IMR-90 (cell line): ENCODE measurements around the gene TFAP2B. TPM values are rescaled to one million over a fixed set of nuclear protein-coding genes. Genes with fewer than 3 reads are reported as not detected.
A peak's percentile ranks its signal among the peaks of the same experiment; 100 is the strongest.

Source experiments
- ATAC-seq: fragments of 200-7000 bp; cut with Tn5 transposase; 2 replicates; pipeline ENCODE4 v1.9.1; 2020; ENCODE audit warnings: low read depth, mild to moderate bottlenecking, moderate library complexity
- BruUV-seq: library from RNA; stranded (reverse); fragments of 400-500 nt; replicated peaks from 2 replicates; lab custom pipeline; 2021; lab: Mats Ljungman, UMichigan
- CTCF ChIA-PET: fragments of 300-600 bp; formaldehyde crosslinking; extraction: SDS; loops from one replicate; lab custom pipeline; 2021; ENCODE audit warnings: antibody characterized with exemption; lab: Yijun Ruan, JAX
- POLR2A ChIA-PET: fragments of 300-600 bp; sonication (Branson Sonifier 250); formaldehyde crosslinking; loops from one replicate; lab custom pipeline; 2022; ENCODE audit warnings: antibody characterized with exemption; ENCODE audit not compliant: unreplicated experiment; lab: Charles Lee
- DNase-seq: peaks from one replicate; pipeline ENCODE4 v3.0.0; 2013
- H2AFZ ChIP-seq: replicated peaks from 2 replicates; pipeline ENCODE3; 2013; ENCODE audit warnings: low read length, mild to moderate bottlenecking; ENCODE audit not compliant: poor library complexity
- H2AK5ac ChIP-seq: 2 replicates; pipeline ENCODE4 v1.6.1; 2013; ENCODE audit warnings: low read depth, low read length, inconsistent platforms
- H2AK9ac ChIP-seq: replicated peaks from 2 replicates; pipeline ENCODE3; 2013; ENCODE audit warnings: mild to moderate bottlenecking, low read depth, low read length, moderate library complexity; ENCODE audit not compliant: poor library complexity
- H2BK120ac ChIP-seq: 2 replicates; pipeline ENCODE4 v1.6.1; 2013; ENCODE audit warnings: low read depth, low read length, inconsistent platforms
- H2BK15ac ChIP-seq: 3 replicates; pipeline ENCODE4 v1.6.1; 2013; ENCODE audit warnings: low read depth, low read length, inconsistent platforms
- H2BK20ac ChIP-seq: 2 replicates; pipeline ENCODE4 v1.6.1; 2013; ENCODE audit warnings: low read depth, mild to moderate bottlenecking, inconsistent platforms, low read length, moderate library complexity
- H2BK5ac ChIP-seq: 2 replicates; pipeline ENCODE4 v1.6.1; 2013; ENCODE audit warnings: mild to moderate bottlenecking, low read depth, low read length, inconsistent platforms; ENCODE audit not compliant: poor library complexity, severe bottlenecking
- H3K14ac ChIP-seq: replicated peaks from 2 replicates; pipeline ENCODE4 v1.6.1; 2013; ENCODE audit warnings: low read depth, low read length, inconsistent platforms
- H3K18ac ChIP-seq: 2 replicates; pipeline ENCODE4 v1.6.1; 2013; ENCODE audit warnings: low read depth, low read length, control low read depth
- H3K23ac ChIP-seq: 2 replicates; pipeline ENCODE4 v1.6.1; 2013; ENCODE audit warnings: low read depth, low read length, inconsistent platforms
- H3K27ac ChIP-seq: 2 replicates; pipeline ENCODE4 v1.5.1; 2013; ENCODE audit warnings: mild to moderate bottlenecking, control low read depth, low read length; ENCODE audit not compliant: insufficient read depth
- H3K27me3 ChIP-seq: 2 replicates; pipeline ENCODE4 v1.6.1; 2013; ENCODE audit warnings: low read length; ENCODE audit not compliant: control insufficient read depth, insufficient read depth
- H3K36me3 ChIP-seq: 2 replicates; pipeline ENCODE4 v1.6.1; 2013; ENCODE audit warnings: low read length, mixed read lengths; ENCODE audit not compliant: control insufficient read depth, insufficient read depth
- H3K4ac ChIP-seq: 2 replicates; pipeline ENCODE4 v1.6.1; 2013; ENCODE audit warnings: low read depth, low read length, inconsistent platforms
- H3K4me1 ChIP-seq: 2 replicates; pipeline ENCODE4 v1.6.1; 2013; ENCODE audit warnings: low read length, mixed read lengths; ENCODE audit not compliant: control insufficient read depth, insufficient read depth
- H3K4me2 ChIP-seq: 2 replicates; pipeline ENCODE4 v1.6.1; 2013; ENCODE audit warnings: low read depth, mild to moderate bottlenecking, control low read depth, low read length, moderate library complexity
- H3K4me3 ChIP-seq: 2 replicates; pipeline ENCODE4 v1.5.1; 2013; ENCODE audit warnings: low read depth, mild to moderate bottlenecking, control low read depth, low read length, moderate library complexity; ENCODE audit not compliant: insufficient read depth
- H3K56ac ChIP-seq: 2 replicates; pipeline ENCODE4 v1.6.1; 2013; ENCODE audit warnings: low read length, inconsistent platforms; ENCODE audit not compliant: insufficient read depth; ENCODE audit errors: extremely low read depth
- H3K79me1 ChIP-seq, 2 experiments: 2 replicates each; pipeline ENCODE4 v1.6.1; 2013; ENCODE audit warnings: low read length in 2 of 2, inconsistent platforms in 1 of 2, low read depth in 1 of 2
- H3K9ac ChIP-seq: 2 replicates; pipeline ENCODE4 v1.6.1; 2013; ENCODE audit warnings: low read depth, low read length, control low read depth
- H3K9me1 ChIP-seq: 2 replicates; pipeline ENCODE4 v1.6.1; 2013; ENCODE audit warnings: low read length, inconsistent platforms; ENCODE audit not compliant: insufficient read depth
- H3K9me3 ChIP-seq: 2 replicates; pipeline ENCODE4 v1.6.1; 2013; ENCODE audit warnings: low read length; ENCODE audit not compliant: control insufficient read depth, insufficient read depth
- H4K20me1 ChIP-seq: 2 replicates; pipeline ENCODE4 v1.6.1; 2013; ENCODE audit warnings: low read length, inconsistent platforms; ENCODE audit not compliant: insufficient read depth
- H4K5ac ChIP-seq: 2 replicates; pipeline ENCODE4 v1.6.1; 2013; ENCODE audit warnings: mild to moderate bottlenecking, low read depth, low read length, control low read depth
- H4K8ac ChIP-seq, 2 experiments: 2 replicates each; pipeline ENCODE4 v1.6.1; 2013; ENCODE audit warnings: low read depth in 2 of 2, low read length in 2 of 2, control low read depth in 1 of 2, inconsistent platforms in 1 of 2
- H4K91ac ChIP-seq: 2 replicates; pipeline ENCODE4 v1.6.1; 2013; ENCODE audit warnings: low read depth, low read length, inconsistent platforms; ENCODE audit not compliant: insufficient read depth
- MXI1 ChIP-seq: IDR thresholded peaks from 2 replicates; pipeline ENCODE4 v1.6.1; 2012; ENCODE audit warnings: low read depth, mild to moderate bottlenecking, low read length, moderate library complexity, borderline replicate concordance
- RAD21 ChIP-seq: IDR thresholded peaks from 2 replicates; pipeline ENCODE4 v1.6.1; 2012; ENCODE audit warnings: low read length, improper control_type of control experiment
- SMC3 ChIP-seq: fragments of 150-350 bp; IDR thresholded peaks from 2 replicates; pipeline ENCODE4 v1.6.1; 2016; ENCODE audit warnings: low read depth, mild to moderate bottlenecking, antibody characterized with exemption, low read length, moderate library complexity
- WGBS, 2 experiments: methylation state at CpG; one replicate each; pipeline versions ENCODE4 v1.1.5 to v1.1.7; 2013; ENCODE audit warnings: missing lambda C conversion rate in 2 of 2; ENCODE audit not compliant: insufficient read length in 1 of 2; ENCODE audit errors: extremely low coverage in 2 of 2; 5-methylcytosine and 5-hydroxymethylcytosine counted together
- dilution Hi-C: fragments of 300-500 bp; cut with HindIII; formaldehyde crosslinking; loops from one replicate; pipeline ENCODE4 v1.14.3; 2018; ENCODE audit warnings: low sequenced_read_pairs; ENCODE audit not compliant: unreplicated experiment
- in situ Hi-C: fragments of 300-500 bp; cut with MboI; formaldehyde crosslinking; loops from 3 replicates; pipeline ENCODE4 v1.14.3; 2019; ENCODE audit warnings: low sequenced_read_pairs, inconsistent platforms, mixed read lengths
- intact Hi-C: fragments of 100-400 bp; cut with micrococcal nuclease; formaldehyde crosslinking; loops from 2 replicates; pipeline ENCODE4 v1.10.0; 2022
- polyA plus RNA-seq, 3 experiments: library from polyadenylated mRNA; depleted of rRNA; stranded (reverse); fragments of >200 nt; gene quantifications; 2 replicates each; pipeline ENCODE4 v1.2.3, GENCODE V29; 2012; ENCODE audit warnings: low replicate concordance in 1 of 3
- total RNA-seq: library from RNA; depleted of rRNA; stranded (reverse); fragments of >200 nt; gene quantifications from 2 replicates; pipeline ENCODE4 v1.2.3, GENCODE V29; 2012
- TF ChIP-seq, protein P1 (sequence below): fragments of 150-350 bp; IDR thresholded peaks from 2 replicates; pipeline ENCODE4 v1.6.1; 2016; ENCODE audit warnings: low read depth, mild to moderate bottlenecking, low read length, moderate library complexity, borderline replicate concordance
- TF ChIP-seq, protein P2 (sequence below): conservative IDR thresholded peaks from 2 replicates; pipeline ENCODE4 v1.5.1; 2012; ENCODE audit warnings: mild to moderate bottlenecking, low read depth, low read length, improper control_type of control experiment

Gene TFAP2B
- total and polyA plus RNA-seq, 2 of the 4 experiments (the other 2 are of a cell fraction), result not detected

DNA sequence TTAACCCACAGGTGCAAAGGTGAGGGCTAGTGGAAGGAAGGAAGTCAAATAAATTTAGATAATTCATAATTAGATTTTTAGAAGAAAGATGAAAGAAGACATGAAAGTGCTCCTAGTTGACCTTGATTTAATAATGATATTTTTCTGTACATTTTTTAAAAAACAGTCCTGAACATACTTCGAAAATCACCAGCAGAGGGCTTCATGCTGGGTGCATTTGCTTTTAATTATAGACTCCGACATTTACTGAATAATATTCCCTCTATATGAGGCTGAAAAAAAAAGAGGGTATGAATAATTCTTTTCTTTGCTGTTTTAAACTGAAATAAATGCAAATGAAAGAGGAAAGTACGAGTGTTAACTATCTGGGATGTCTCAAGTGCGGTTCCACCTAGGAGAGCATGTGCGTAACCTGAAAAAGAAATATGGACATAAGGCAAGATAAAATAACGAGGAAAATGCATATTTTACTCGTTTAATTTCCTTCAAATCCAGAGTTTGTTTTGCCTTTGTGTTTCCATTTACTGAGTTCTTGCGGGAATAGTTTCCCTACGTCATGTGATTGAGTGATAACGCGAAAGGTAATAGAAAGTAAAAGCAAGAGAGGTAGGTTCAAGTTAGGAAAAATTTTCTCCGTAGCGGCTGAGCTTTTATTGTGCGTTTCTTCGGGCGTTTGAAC, 3.1 kb upstream of the TFAP2B start:
- H2BK20ac ChIP-seq, result no peak overlapping the region
- ChIA-PET POLR2A (no interaction called here), CTCF (no interaction called here)
- dilution Hi-C loops (no loop called here), in situ Hi-C loops (loop anchor here (25.0 kb wide), 1 partner anchor 1197 kb away; no protein-coding TSS in a partner anchor), intact Hi-C loops (loop anchor here (1.0 to 10.0 kb wide), 4 partner anchors 1039 to 1234 kb away; no protein-coding TSS in a partner anchor)
- DNase-seq, result peak; percentile 14
- no peak overlapping the region for H3K4ac ChIP-seq
- H2AK9ac ChIP-seq, result no peak overlapping the region
- no peaks in the 10 kb centered on the region; the same call in 1 of the 2 replicates for H3K9me3 ChIP-seq
- H3K9ac ChIP-seq, result no peak overlapping the region
- H3K56ac ChIP-seq, result no peak overlapping the region
- H3K14ac ChIP-seq, result no peak overlapping the region
- H4K5ac ChIP-seq, result no peak overlapping the region
- WGBS, 2 experiments, result no CpG with 5 or more reads among the region's 16 CpGs
- no peak overlapping the region for H2BK120ac ChIP-seq
- H4K20me1 ChIP-seq, result no peaks in the 10 kb centered on the region
- ATAC-seq, result peak; percentile 57
- no peak overlapping the region for H4K8ac ChIP-seq
- H2BK5ac ChIP-seq, result no peak overlapping the region
- no peaks in the 10 kb centered on the region for H3K36me3 ChIP-seq
- peak; percentile 34 for TF ChIP-seq SMC3
- TF ChIP-seq RAD21, result peak; percentile 28; the same call in 1 of the 2 replicates
- TF ChIP-seq, protein P1, sequence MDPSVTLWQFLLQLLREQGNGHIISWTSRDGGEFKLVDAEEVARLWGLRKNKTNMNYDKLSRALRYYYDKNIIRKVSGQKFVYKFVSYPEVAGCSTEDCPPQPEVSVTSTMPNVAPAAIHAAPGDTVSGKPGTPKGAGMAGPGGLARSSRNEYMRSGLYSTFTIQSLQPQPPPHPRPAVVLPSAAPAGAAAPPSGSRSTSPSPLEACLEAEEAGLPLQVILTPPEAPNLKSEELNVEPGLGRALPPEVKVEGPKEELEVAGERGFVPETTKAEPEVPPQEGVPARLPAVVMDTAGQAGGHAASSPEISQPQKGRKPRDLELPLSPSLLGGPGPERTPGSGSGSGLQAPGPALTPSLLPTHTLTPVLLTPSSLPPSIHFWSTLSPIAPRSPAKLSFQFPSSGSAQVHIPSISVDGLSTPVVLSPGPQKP, result no peak
- no peak for TF ChIP-seq MXI1
- TF ChIP-seq, protein P2, sequence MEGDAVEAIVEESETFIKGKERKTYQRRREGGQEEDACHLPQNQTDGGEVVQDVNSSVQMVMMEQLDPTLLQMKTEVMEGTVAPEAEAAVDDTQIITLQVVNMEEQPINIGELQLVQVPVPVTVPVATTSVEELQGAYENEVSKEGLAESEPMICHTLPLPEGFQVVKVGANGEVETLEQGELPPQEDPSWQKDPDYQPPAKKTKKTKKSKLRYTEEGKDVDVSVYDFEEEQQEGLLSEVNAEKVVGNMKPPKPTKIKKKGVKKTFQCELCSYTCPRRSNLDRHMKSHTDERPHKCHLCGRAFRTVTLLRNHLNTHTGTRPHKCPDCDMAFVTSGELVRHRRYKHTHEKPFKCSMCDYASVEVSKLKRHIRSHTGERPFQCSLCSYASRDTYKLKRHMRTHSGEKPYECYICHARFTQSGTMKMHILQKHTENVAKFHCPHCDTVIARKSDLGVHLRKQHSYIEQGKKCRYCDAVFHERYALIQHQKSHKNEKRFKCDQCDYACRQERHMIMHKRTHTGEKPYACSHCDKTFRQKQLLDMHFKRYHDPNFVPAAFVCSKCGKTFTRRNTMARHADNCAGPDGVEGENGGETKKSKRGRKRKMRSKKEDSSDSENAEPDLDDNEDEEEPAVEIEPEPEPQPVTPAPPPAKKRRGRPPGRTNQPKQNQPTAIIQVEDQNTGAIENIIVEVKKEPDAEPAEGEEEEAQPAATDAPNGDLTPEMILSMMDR, result peak; percentile 53
- no peaks in the 10 kb centered on the region for H3K4me1 ChIP-seq
- H3K27ac ChIP-seq, result no peak overlapping the region
- H3K27me3 ChIP-seq, result peaks cover 25% of the 10 kb centered on the region
- no peaks in the 10 kb centered on the region for H3K79me1 ChIP-seq
- no peak overlapping the region for H3K23ac ChIP-seq
- peak overlapping the region; percentile 51 for H3K4me3 ChIP-seq
- no peak overlapping the region for H4K91ac ChIP-seq
- H3K18ac ChIP-seq, result no peak overlapping the region
- H3K9me1 ChIP-seq, result no peaks in the 10 kb centered on the region
- H2AFZ ChIP-seq, result no peak overlapping the region
- H3K4me2 ChIP-seq, result peak overlapping the region; percentile 99
- no peak overlapping the region for H2BK15ac ChIP-seq
- BruUV-seq, result no TSS peak
- H2AK5ac ChIP-seq, result no peak overlapping the region
